ENCODE data around the gene ZNF790.
A peak's percentile ranks its signal among the peaks of the same experiment; 100 is the strongest.

Gene ZNF790

GRCh38 chr19:36772311-36773222, 65.6 kb downstream of the ZNF790 start, which contains the start of gene ZNF850:
Gene ZNF850 (minus strand): TSS chr19:36772807. CDS start chr19:36762606, 10,201 bp downstream.
- peak; percentile 87 for DNase-seq (ENCODE audit: low spot score)

- DNase-seq (ENCODE audit: low spot score) = peak; percentile 59
Observed at GRCh38 chr19:36771261-36772231, 66.6 kb downstream of the ZNF790 start.
